ENCODE measurements around the gene HSPA4.
"Not testable (repeated sequence)": the region's sequence is repeated elsewhere in the genome, so short reads cannot be mapped to it uniquely, and the experiment has no call there.

DNA sequence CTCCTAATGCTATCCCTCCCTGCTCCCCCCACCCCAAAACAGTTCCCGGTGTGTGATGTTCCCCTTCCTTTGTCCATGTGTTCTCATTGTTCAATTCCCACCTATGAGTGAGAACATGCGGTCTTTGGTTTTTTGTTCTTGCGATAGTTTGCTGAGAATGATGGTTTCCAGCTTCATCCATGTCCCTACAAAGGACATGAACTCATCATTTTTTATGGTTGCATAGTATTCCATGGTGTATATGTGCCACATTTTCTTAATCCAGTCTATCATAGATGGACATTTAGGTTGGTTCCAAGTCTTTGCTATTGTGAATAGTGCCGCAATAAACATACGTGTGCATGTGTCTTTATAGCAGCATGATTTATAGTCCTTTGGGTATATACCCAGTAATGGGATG lies 81.4 kb downstream of the HSPA4 start:
- TF ChIP-seq CTCF (IDR thresholded peaks at IDR 0.05; ENCODE audit: low read length); EZH2 (optimal IDR thresholded peaks at IDR 0.05; ENCODE audit: low read depth, low read length): not testable (repeated sequence)

Measured in MM.1S (cell line).